ENCODE measurements around the gene CDPF1. TPM values are rescaled to one million over a fixed set of nuclear protein-coding genes. Genes with fewer than 3 reads are reported as not detected.

The CDPF1 gene
- total RNA-seq, 1 experiment from 2014 or later, result 16.3 TPM

DNA sequence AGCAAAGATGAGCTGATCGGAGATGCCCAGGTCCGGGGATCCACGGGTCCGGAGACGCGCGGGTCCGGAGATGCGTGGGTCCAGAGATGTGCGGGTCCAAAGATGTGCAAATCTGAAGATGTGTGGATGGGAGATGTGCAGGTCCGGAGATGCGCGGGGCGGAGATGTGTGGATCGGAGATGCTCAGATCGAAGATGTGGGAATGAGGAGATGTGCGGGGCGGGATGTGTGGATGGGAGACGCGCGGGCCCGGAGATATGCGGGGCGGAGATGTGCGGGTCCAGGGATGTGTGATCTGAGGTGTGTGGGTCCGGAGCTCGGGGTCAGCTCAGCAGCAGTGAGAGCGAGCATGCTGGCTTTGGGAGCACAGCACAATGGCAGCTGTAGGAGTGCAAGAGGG, 35.5 kb downstream of the CDPF1 start:
- ATAC-seq (no peak), DNase-seq (ENCODE audit: low read depth, low spot score) (no peak)
- no peak overlapping the region for H2AFZ ChIP-seq (ENCODE audit: low read depth, low read length, poor library complexity, severe bottlenecking)
- ChIA-PET CTCF (no interaction called here), RAD21 (ENCODE audit: low non-redundant PET in 1 of 2, low total read pairs in 2 of 2, uncharacterized antibody in 2 of 2, unreplicated experiment in 2 of 2) (no interaction called here), POLR2A (no interaction called here)
- H3K9me2 ChIP-seq (ENCODE audit: insufficient read depth), result no peaks in the 10 kb centered on the region
- H3K4me3 ChIP-seq (replicated peaks in 1 of 2; ENCODE audit: low read depth in 1 of 2, low read length in 2 of 2), result no peak overlapping the region
- no peaks in the 10 kb centered on the region for H3K4me1 ChIP-seq (ENCODE audit: control insufficient read depth in 1 of 2, insufficient read depth in 2 of 2, low read length in 2 of 2)
- peaks cover 0 to 2% of the 10 kb centered on the region in 2 experiments; a peak in 2 of 4 replicates for H3K36me3 ChIP-seq (ENCODE audit: control insufficient read depth in 1 of 2, insufficient read depth in 2 of 2, low read length in 2 of 2)
- H3K9ac ChIP-seq (ENCODE audit: low read length), result no peak overlapping the region
- no peak overlapping the region for H3K4me2 ChIP-seq (ENCODE audit: low read length)
- BruUV-seq (replicated peaks), result no TSS peak
- intact Hi-C loops (cut with micrococcal nuclease), result no loop called here
- H3K9me3 ChIP-seq (ENCODE audit: control insufficient read depth in 1 of 2, insufficient read depth in 1 of 2, low read depth in 1 of 2, low read length in 2 of 2), result no peaks in the 10 kb centered on the region; a peak in 2 of 4 replicates
- no peaks in the 10 kb centered on the region for H4K20me1 ChIP-seq (ENCODE audit: insufficient read depth)
- no peaks in the 10 kb centered on the region for H3K79me2 ChIP-seq (ENCODE audit: insufficient read depth, low read length)
- no peak overlapping the region for H3K27ac ChIP-seq (ENCODE audit: low read depth, low read length)
- TF ChIP-seq FOSL1 (IDR thresholded peaks at IDR 0.05; ENCODE audit: low read depth) (no peak), RAD21 (IDR thresholded peaks at IDR 0.05; ENCODE audit: low read depth) (no peak), ZFX (IDR thresholded peaks at IDR 0.05) (no peak), ELF1 (IDR thresholded peaks at IDR 0.05; ENCODE audit: borderline replicate concordance, low read depth) (no peak), EZH2 (IDR thresholded peaks at IDR 0.05) (no peak), POLR2AphosphoS5 (IDR thresholded peaks at IDR 0.05; ENCODE audit: low read depth, low read length) (no peak), EZH2phosphoT487 (IDR thresholded peaks at IDR 0.05; ENCODE audit: borderline replicate concordance) (no peak), JUND (IDR thresholded peaks at IDR 0.05) (no peak)
- TF ChIP-seq, protein P1, sequence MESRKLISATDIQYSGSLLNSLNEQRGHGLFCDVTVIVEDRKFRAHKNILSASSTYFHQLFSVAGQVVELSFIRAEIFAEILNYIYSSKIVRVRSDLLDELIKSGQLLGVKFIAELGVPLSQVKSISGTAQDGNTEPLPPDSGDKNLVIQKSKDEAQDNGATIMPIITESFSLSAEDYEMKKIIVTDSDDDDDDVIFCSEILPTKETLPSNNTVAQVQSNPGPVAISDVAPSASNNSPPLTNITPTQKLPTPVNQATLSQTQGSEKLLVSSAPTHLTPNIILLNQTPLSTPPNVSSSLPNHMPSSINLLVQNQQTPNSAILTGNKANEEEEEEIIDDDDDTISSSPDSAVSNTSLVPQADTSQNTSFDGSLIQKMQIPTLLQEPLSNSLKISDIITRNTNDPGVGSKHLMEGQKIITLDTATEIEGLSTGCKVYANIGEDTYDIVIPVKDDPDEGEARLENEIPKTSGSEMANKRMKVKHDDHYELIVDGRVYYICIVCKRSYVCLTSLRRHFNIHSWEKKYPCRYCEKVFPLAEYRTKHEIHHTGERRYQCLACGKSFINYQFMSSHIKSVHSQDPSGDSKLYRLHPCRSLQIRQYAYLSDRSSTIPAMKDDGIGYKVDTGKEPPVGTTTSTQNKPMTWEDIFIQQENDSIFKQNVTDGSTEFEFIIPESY (IDR thresholded peaks at IDR 0.05; ENCODE audit: extremely low read depth, insufficient replicate concordance, low read length), result no peak
- TF ChIP-seq, protein P2, sequence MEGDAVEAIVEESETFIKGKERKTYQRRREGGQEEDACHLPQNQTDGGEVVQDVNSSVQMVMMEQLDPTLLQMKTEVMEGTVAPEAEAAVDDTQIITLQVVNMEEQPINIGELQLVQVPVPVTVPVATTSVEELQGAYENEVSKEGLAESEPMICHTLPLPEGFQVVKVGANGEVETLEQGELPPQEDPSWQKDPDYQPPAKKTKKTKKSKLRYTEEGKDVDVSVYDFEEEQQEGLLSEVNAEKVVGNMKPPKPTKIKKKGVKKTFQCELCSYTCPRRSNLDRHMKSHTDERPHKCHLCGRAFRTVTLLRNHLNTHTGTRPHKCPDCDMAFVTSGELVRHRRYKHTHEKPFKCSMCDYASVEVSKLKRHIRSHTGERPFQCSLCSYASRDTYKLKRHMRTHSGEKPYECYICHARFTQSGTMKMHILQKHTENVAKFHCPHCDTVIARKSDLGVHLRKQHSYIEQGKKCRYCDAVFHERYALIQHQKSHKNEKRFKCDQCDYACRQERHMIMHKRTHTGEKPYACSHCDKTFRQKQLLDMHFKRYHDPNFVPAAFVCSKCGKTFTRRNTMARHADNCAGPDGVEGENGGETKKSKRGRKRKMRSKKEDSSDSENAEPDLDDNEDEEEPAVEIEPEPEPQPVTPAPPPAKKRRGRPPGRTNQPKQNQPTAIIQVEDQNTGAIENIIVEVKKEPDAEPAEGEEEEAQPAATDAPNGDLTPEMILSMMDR (IDR thresholded peaks at IDR 0.05 in 2 of 3, conservative IDR thresholded peaks at IDR 0.05 in 1 of 3; ENCODE audit: borderline replicate concordance in 1 of 3, insufficient read depth in 1 of 3, low read depth in 2 of 3, low read length in 2 of 3), result no peak
- H3K27me3 ChIP-seq (ENCODE audit: insufficient read depth, low read length), result no peaks in the 10 kb centered on the region

All from HCT116 (cell line).